Measurements from ENCODE around the gene EIF4G1.

EIF4G1 gene

DNA sequence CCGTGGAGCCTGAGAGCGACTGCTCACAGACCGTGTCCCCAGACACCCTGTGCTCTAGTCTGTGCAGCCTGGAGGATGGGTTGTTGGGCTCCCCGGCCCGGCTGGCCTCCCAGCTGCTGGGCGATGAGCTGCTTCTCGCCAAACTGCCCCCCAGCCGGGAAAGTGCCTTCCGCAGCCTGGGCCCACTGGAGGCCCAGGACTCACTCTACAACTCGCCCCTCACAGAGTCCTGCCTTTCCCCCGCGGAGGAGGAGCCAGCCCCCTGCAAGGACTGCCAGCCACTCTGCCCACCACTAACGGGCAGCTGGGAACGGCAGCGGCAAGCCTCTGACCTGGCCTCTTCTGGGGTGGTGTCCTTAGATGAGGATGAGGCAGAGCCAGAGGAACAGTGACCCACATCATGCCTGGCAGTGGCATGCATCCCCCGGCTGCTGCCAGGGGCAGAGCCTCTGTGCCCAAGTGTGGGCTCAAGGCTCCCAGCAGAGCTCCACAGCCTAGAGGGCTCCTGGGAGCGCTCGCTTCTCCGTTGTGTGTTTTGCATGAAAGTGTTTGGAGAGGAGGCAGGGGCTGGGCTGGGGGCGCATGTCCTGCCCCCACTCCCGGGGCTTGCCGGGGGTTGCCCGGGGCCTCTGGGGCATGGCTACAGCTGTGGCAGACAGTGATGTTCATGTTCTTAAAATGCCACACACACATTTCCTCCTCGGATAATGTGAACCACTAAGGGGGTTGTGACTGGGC lies 30.3 kb downstream of the EIF4G1 start:
- Mint-ChIP-seq H3K4me1 (ENCODE audit: low read depth) (peaks cover 33% of the 10 kb centered on the region), H3K9me3 (no peaks in the 10 kb centered on the region), H3K4me3 (no peak overlapping the region), H3K27me3 (no peaks in the 10 kb centered on the region), H3K27ac (no peak overlapping the region), H3K36me3 (ENCODE audit: low read depth) (peaks cover 76% of the 10 kb centered on the region)
- intact Hi-C loops (cut with micrococcal nuclease) = no loop called here

DNA sequence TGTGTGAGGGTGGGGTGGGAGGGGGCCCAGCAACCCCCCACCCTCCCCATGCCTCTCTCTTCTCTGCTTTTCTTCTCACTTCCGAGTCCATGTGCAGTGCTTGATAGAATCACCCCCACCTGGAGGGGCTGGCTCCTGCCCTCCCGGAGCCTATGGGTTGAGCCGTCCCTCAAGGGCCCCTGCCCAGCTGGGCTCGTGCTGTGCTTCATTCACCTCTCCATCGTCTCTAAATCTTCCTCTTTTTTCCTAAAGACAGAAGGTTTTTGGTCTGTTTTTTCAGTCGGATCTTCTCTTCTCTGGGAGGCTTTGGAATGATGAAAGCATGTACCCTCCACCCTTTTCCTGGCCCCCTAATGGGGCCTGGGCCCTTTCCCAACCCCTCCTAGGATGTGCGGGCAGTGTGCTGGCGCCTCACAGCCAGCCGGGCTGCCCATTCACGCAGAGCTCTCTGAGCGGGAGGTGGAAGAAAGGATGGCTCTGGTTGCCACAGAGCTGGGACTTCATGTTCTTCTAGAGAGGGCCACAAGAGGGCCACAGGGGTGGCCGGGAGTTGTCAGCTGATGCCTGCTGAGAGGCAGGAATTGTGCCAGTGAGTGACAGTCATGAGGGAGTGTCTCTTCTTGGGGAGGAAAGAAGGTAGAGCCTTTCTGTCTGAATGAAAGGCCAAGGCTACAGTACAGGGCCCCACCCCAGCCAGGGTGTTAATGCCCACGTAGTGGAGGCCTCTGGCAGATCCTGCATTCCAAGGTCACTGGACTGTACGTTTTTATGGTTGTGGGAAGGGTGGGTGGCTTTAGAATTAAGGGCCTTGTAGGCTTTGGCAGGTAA lies 31.1 kb downstream of the EIF4G1 start:
- intact Hi-C loops (cut with micrococcal nuclease) = no loop called here
- Mint-ChIP-seq H3K9me3 (no peaks in the 10 kb centered on the region), H3K4me3 (no peak overlapping the region), H3K36me3 (ENCODE audit: low read depth) (peaks cover 74% of the 10 kb centered on the region), H3K27me3 (no peaks in the 10 kb centered on the region), H3K4me1 (ENCODE audit: low read depth) (peaks cover 26% of the 10 kb centered on the region), H3K27ac (peak overlapping the region; percentile 17)

DNA sequence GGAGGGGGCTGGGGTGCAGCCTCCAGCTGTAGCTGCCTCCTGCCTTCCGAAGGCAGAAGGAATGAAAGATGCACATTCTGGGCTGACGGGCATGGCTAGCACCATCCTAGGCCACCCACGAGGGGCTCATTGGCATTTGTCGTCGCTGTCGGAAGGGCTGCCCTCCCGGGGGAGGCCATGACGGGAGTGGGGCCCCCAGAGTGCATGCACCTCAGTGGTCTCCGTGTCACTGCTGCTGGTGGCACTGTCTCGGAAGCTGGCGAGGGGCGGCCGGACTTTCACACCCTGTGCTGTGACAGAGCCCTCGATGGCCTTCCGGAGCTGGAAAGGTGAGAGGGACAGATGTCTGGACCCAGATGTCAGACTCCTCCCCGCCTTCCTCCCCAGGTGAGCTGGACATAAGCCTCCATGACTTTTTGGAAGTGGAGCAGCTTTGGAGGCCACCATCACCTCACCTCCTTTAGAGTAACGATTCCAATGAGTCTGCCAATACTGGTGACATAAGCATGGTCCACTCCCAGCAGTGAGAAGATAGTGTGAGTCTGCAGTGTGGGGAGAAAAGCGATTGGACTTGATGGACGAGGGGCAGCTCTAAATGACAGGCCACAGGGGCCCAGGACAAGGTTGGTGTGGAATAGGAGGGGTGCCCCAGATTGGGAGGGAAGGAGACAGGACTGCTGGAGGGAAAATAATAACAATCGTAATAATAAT lies 32.2 kb downstream of the EIF4G1 start:
- H3K36me3 Mint-ChIP-seq (ENCODE audit: low read depth) = peaks cover 63% of the 10 kb centered on the region
- H3K4me1 Mint-ChIP-seq (ENCODE audit: low read depth) = peaks cover 16% of the 10 kb centered on the region
- H3K9me3 Mint-ChIP-seq = no peaks in the 10 kb centered on the region
- intact Hi-C loops (cut with micrococcal nuclease) = no loop called here
- no peaks in the 10 kb centered on the region for H3K27me3 Mint-ChIP-seq
- no peak overlapping the region for H3K27ac Mint-ChIP-seq
- H3K4me3 Mint-ChIP-seq = no peak overlapping the region

DNA sequence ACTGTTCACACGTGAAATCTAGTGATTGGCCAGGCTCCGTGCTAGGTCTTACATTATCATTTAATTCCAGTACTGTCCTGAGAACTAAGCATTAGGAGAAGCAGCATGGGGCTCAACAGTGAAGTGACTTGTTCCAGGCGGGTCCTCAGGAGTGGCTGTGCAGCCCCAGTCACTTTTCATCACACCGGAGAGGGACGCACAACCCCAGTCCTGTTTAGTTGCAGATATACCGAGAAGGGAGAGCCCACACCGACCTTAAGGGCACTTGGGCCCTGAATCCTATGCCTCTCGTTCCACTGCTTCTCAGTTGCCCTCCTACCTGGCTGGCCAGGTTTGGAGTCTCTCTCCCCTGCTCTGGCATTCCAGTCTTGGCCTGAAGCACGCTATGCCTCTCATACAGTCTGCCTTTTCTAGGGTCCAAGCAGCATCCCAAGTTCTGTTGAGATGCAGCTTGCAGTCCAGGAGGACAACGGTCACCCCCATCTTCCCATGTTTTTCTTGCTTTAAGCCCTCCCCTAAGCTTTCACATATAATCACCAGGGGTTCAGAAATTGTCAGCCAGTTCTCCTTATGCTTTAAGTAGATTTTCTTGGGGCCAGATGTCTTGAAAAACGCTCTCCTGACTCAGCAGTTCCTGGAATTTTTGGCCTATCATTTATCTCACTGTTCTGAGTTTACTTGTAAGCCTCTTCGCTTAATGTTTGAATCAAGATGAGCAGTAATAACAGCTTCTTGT lies 33.1 kb downstream of the EIF4G1 start:
- H3K4me1 Mint-ChIP-seq (ENCODE audit: low read depth) = peaks cover 16% of the 10 kb centered on the region
- no peak overlapping the region for H3K4me3 Mint-ChIP-seq
- intact Hi-C loops (cut with micrococcal nuclease) = no loop called here
- no peak overlapping the region for H3K27ac Mint-ChIP-seq
- no peaks in the 10 kb centered on the region for H3K27me3 Mint-ChIP-seq
- H3K9me3 Mint-ChIP-seq = no peaks in the 10 kb centered on the region
- peaks cover 63% of the 10 kb centered on the region for H3K36me3 Mint-ChIP-seq (ENCODE audit: low read depth)

DNA sequence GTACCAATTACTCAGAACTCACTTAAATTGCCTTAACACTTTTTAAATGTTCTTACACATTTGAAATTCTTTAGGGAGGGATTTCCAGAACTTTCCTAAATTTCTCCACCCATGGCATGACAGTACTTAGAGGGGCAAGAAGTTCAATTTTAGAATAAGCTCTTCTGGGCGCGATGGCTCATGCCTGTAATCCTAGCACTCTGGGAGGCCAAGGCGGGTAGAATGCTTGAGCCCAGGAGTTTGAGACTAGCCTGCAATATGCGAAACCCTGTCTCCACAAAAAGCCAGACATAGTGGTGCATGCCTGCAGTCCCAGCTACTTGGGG lies 33.6 kb downstream of the EIF4G1 start:
- H3K4me3 Mint-ChIP-seq = no peak overlapping the region
- peaks cover 16% of the 10 kb centered on the region for H3K4me1 Mint-ChIP-seq (ENCODE audit: low read depth)
- H3K27ac Mint-ChIP-seq = no peak overlapping the region
- H3K27me3 Mint-ChIP-seq = no peaks in the 10 kb centered on the region
- no peaks in the 10 kb centered on the region for H3K9me3 Mint-ChIP-seq
- H3K36me3 Mint-ChIP-seq (ENCODE audit: low read depth) = peaks cover 60% of the 10 kb centered on the region
- intact Hi-C loops (cut with micrococcal nuclease) = no loop called here

DNA sequence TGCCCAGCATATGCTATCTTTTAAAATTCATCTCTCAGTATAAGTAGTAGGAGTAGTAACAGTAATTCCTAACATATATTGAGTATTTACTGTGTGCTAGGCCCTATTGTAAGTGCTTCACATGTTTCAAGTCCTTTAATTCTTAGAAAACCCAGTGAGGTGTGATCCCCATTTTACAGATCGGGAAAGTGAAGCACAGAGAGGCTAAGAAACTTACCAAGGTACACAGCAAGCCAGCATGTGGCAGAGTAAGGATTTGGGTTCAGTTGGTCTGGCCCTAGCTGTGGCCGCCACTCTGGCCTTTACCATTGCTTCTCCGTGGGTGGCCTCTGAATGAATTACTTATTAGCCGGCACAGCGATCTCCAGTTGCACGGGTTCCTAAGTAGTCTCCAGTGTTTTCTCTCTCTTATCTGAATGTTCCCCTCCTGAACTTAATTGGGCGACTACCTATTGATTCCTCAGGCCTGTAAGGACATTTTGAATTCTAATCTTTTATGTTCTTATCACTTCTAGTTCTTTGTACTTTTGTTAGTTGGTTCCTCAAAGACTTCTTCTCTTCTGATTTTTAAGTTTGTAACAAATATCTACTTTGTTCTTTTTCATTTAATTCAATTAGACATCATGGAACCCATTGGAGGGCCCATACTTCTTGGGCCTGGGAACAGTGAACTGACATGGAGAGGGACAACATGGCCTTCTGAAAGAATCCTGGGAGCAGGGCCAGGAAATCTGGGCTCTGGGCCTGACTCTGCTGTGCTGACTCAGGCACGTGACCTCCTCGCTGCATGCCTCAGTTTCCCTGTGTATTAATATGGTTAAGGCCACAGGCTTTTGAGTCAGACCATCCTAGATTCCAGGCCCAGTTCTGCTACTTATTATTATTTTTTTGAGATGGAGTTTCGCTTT lies 35.4 kb downstream of the EIF4G1 start:
- Mint-ChIP-seq H3K9me3 (no peaks in the 10 kb centered on the region), H3K36me3 (ENCODE audit: low read depth) (peaks cover 42% of the 10 kb centered on the region), H3K27me3 (no peaks in the 10 kb centered on the region), H3K27ac (no peak overlapping the region), H3K4me1 (ENCODE audit: low read depth) (peaks cover 21% of the 10 kb centered on the region), H3K4me3 (no peak overlapping the region)
- intact Hi-C loops (cut with micrococcal nuclease) = no loop called here

DNA sequence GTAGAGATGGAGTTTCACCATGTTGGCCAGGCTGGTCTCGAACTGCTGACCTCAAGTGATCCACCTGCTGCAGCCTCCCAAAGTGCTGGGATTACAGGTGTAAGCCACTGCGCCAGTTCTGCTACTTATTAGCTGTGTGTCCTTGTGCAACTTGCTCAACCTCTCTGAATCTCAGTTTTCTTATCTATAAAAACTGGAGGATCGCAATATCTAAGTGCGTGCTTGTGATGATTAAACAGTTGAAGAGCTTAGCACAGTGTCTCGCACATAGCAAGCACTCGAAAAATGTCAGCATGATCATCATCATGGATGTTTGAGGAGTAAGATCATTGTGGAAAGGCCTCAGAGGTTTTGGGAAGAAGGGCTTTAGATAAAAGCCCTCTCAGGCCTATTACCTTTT lies 36.2 kb downstream of the EIF4G1 start:
- peaks cover 16% of the 10 kb centered on the region for H3K4me1 Mint-ChIP-seq (ENCODE audit: low read depth)
- H3K4me3 Mint-ChIP-seq = no peak overlapping the region
- no peak overlapping the region for H3K27ac Mint-ChIP-seq
- no peaks in the 10 kb centered on the region for H3K9me3 Mint-ChIP-seq
- no peaks in the 10 kb centered on the region for H3K27me3 Mint-ChIP-seq
- peaks cover 34% of the 10 kb centered on the region for H3K36me3 Mint-ChIP-seq (ENCODE audit: low read depth)
- intact Hi-C loops (cut with micrococcal nuclease) = no loop called here

DNA sequence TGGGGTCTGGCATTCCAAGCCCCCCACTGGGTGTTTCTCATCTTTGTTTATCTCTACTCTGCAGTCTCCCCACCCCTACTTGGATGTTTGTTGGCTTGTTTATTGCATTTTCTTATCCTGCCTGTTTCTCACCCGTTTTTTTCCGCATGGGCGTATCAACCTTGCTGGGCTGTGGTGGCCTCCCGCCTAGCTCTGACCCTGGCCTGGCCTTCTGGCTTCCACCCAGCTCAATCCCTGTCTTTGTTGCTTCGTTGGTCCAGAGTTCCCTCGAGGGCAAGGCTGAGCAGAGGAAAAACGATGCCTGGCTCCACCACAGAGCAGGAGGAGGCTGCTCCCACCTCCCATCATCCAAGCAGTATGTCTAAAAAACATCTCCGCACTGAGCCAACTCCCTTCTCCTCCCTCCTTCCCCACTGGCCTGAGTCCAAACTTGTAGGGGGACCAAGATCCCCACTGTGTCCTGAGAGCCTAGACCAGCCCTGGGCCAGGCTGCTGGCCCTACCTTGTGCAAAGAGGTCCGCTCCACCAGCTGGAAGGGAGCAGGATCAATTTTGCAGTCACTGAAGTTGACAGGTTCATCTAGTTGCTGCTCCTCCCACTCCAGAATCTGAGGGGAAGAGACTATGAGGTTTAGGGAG lies 37.2 kb downstream of the EIF4G1 start:
- H3K27me3 Mint-ChIP-seq = no peaks in the 10 kb centered on the region
- H3K4me1 Mint-ChIP-seq (ENCODE audit: low read depth) = peaks cover 12% of the 10 kb centered on the region
- H3K36me3 Mint-ChIP-seq (ENCODE audit: low read depth) = peaks cover 24% of the 10 kb centered on the region
- intact Hi-C loops (cut with micrococcal nuclease) = no loop called here
- no peaks in the 10 kb centered on the region for H3K9me3 Mint-ChIP-seq
- H3K4me3 Mint-ChIP-seq = no peak overlapping the region
- no peak overlapping the region for H3K27ac Mint-ChIP-seq

DNA sequence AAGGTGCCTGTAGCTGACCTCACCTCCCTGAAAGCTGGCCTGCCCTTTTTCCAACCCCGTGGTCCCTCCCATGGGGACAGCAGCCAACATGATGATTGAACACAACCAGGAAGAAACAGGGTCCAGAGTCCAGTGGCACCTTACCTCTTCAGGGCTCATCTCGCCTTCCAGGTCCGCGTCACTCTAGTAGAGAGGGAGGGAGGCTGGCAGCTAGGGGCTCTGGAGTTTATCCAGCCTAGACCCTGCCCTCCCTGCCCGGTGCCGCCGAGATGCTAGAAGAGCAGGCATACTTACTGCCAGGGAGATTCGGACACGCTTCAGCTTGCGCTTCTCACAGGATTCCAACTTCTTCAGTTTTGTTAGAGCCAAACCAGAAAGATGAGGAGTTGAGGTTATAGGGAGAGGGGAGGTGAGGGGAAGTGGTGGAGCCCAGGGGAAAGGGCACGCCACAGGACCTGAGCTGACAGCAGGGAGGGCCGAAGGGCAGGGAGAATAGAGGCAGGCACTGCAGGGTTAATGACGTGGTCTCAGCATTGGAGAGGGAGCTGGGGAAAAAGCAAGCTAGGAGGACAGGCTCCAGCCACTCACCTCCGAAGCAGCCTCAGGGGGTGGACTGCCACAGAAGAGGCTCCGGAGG lies 37.9 kb downstream of the EIF4G1 start:
- peaks cover 12% of the 10 kb centered on the region for H3K4me1 Mint-ChIP-seq (ENCODE audit: low read depth)
- intact Hi-C loops (cut with micrococcal nuclease) = no loop called here
- H3K27ac Mint-ChIP-seq = no peak overlapping the region
- H3K27me3 Mint-ChIP-seq = no peaks in the 10 kb centered on the region
- H3K9me3 Mint-ChIP-seq = no peaks in the 10 kb centered on the region
- no peak overlapping the region for H3K4me3 Mint-ChIP-seq
- peaks cover 17% of the 10 kb centered on the region for H3K36me3 Mint-ChIP-seq (ENCODE audit: low read depth)

DNA sequence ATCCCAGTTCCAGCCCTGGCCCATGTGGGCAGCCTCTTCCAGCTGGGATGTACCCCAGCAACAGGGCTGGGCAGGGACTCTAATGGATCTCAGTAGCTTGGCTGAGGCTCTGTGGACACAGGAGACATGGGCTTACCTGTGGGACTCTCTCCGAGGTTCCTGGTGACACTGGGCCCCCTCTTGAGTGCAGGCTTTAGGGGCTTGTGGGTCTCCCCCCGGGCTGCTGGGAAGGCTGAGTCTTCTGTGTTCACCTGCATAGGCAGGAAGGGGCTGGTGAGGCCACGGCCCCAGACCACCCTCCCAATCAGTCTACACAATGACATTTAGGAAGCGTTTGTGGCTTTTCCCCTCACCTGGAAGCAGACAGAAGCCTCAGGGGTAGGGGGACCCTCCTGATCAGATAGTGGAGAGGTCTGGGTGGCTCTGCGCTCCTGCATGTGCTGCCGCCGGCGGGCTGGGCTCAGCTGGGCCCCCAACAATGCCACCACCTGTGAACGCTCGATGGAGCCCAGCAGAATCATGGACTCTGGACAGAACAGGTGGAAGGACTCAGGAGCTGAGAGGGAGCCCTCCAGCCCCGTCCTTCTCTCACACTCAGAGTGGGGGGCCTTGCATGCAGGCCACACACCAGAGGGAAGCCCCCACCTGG lies 38.6 kb downstream of the EIF4G1 start:
- Mint-ChIP-seq H3K9me3 (no peaks in the 10 kb centered on the region), H3K4me3 (no peak overlapping the region), H3K27me3 (no peaks in the 10 kb centered on the region), H3K4me1 (ENCODE audit: low read depth) (peaks cover 5% of the 10 kb centered on the region), H3K27ac (no peak overlapping the region), H3K36me3 (ENCODE audit: low read depth) (peaks cover 11% of the 10 kb centered on the region)
- intact Hi-C loops (cut with micrococcal nuclease) = no loop called here

DNA sequence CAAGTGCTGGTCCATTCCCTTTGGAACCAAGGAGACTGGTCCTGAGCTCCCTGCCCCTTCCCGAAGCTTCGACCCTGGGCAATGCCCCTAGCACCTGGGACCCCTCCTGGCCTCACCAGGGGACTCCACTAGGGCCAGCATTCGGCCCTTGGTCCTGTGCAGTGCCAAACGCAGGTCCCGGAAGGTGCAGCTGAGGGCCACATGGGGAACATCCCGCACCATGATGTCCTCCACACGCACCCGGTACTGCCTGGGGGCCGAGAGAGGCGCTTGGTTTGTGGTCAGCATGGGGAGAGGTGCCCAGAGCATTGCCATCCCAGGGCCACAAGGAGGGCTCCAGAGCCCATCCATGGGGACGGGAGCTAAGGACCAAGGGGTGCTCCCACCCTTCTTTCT lies 39.1 kb downstream of the EIF4G1 start:
- H3K9me3 Mint-ChIP-seq = no peaks in the 10 kb centered on the region
- H3K4me3 Mint-ChIP-seq = no peak overlapping the region
- intact Hi-C loops (cut with micrococcal nuclease) = no loop called here
- H3K36me3 Mint-ChIP-seq (ENCODE audit: low read depth) = peaks cover 11% of the 10 kb centered on the region
- peaks cover 5% of the 10 kb centered on the region for H3K4me1 Mint-ChIP-seq (ENCODE audit: low read depth)
- no peak overlapping the region for H3K27ac Mint-ChIP-seq
- no peaks in the 10 kb centered on the region for H3K27me3 Mint-ChIP-seq

DNA sequence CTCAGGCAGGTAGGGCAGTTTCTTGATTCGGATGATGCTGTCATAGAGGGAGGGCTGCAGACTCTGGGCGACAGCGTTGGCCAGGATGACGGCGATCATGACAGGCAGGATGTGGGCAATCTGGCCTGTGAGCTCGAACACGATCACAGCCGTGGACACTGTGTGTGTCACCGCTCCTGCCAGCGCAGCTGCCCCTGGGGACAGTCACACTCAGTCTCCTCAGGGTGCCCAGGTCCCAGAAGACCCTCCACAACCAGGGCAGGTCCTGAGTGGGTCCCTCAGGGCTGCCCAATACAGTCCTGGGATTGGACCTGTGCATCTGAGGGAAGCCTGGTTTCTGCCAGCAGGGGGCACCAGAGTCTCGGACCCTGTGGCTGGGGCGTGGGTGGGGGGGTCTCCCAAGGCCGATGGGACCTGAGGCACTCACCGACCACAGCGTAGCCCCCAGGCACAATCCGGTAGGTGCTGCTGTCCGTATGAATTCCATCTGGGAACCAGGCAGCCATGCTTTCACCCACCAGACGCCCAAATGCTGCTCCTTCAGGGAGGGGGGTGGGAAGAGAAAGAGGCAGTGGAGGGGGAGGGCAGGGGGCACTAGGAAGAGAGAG lies 39.8 kb downstream of the EIF4G1 start:
- no peak overlapping the region for H3K27ac Mint-ChIP-seq
- intact Hi-C loops (cut with micrococcal nuclease) = no loop called here

More for the DNA sequence above, 39.8 kb downstream of the EIF4G1 start:
- no peak overlapping the region for H3K4me3 Mint-ChIP-seq
- H3K27me3 Mint-ChIP-seq = peaks cover 7% of the 10 kb centered on the region
- H3K9me3 Mint-ChIP-seq = no peaks in the 10 kb centered on the region
- H3K4me1 Mint-ChIP-seq (ENCODE audit: low read depth) = peaks cover 5% of the 10 kb centered on the region
- H3K36me3 Mint-ChIP-seq (ENCODE audit: low read depth) = peaks cover 11% of the 10 kb centered on the region

Data from dendritic cell treated with granulocyte-macrophage colony-stimulating factor and Interleukin-4, amounts not matched to agents 40 ng/mL and 50 ng/mL, for 4 days (primary cell).